GM12801 (cell line): ENCODE results near the gene PVR.

Source experiments
- CTCF ChIP-seq: IDR thresholded peaks from one replicate; pipeline ENCODE4 v1.5.1; 2011; ENCODE audit warnings: control low read depth; ENCODE audit not compliant: insufficient read length; ENCODE audit errors: extremely low read depth

PVR gene

GRCh38 chr19:44645407-44646048, 1.8 kb downstream of the PVR start:
- no peak for TF ChIP-seq CTCF

GRCh38 chr19:44646049-44646416, 2.3 kb downstream of the PVR start:
- TF ChIP-seq CTCF = no peak

GRCh38 chr19:44647144-44647543, 3.4 kb downstream of the PVR start:
- no peak for TF ChIP-seq CTCF

GRCh38 chr19:44648631-44649251, 5.0 kb downstream of the PVR start:
- no peak for TF ChIP-seq CTCF

- TF ChIP-seq CTCF = no peak
Measured at GRCh38 chr19:44649578-44650145, 6.0 kb downstream of the PVR start.

GRCh38 chr19:44653343-44653742, 9.6 kb downstream of the PVR start:
- no peak for TF ChIP-seq CTCF

- no peak for TF ChIP-seq CTCF
Measured at GRCh38 chr19:44653977-44654774, 10.5 kb downstream of the PVR start.
